ENCODE data around the gene PSMB7. TPM values are rescaled to one million over a fixed set of nuclear protein-coding genes. Genes with fewer than 3 reads are reported as not detected.

The PSMB7 gene
- total and polyA plus RNA-seq, 8 donors: 39.0 to 99.9 (median 65.5) TPM

GRCh38 chr9:124322618-124323432, 92.4 kb downstream of the PSMB7 start:
- Histone ChIP-seq H3K4me3 (no peak overlapping the region), H3K4me1 (no peaks in the 10 kb centered on the region), H3K27me3 (no peaks in the 10 kb centered on the region), H3K36me3 (peaks cover 0 to 9% (median 6%) of the 10 kb centered on the region in 3 donors), H3K27ac (no peak overlapping the region), H3K9me3 (no peaks in the 10 kb centered on the region)
- DNase-seq: peak in 1 of 6 donors; percentile 5
- FAIRE-seq: no peak
- TF ChIP-seq, protein P1, sequence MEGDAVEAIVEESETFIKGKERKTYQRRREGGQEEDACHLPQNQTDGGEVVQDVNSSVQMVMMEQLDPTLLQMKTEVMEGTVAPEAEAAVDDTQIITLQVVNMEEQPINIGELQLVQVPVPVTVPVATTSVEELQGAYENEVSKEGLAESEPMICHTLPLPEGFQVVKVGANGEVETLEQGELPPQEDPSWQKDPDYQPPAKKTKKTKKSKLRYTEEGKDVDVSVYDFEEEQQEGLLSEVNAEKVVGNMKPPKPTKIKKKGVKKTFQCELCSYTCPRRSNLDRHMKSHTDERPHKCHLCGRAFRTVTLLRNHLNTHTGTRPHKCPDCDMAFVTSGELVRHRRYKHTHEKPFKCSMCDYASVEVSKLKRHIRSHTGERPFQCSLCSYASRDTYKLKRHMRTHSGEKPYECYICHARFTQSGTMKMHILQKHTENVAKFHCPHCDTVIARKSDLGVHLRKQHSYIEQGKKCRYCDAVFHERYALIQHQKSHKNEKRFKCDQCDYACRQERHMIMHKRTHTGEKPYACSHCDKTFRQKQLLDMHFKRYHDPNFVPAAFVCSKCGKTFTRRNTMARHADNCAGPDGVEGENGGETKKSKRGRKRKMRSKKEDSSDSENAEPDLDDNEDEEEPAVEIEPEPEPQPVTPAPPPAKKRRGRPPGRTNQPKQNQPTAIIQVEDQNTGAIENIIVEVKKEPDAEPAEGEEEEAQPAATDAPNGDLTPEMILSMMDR (IDR thresholded peaks at IDR 0.05): no peak
- WGBS, 2 donors: 89 to 90% methylated on average over 18 of the region's 18 CpGs
- no peak for ATAC-seq
- intact Hi-C loops (cut with DNase I): loop anchor here in 2 of 3 donors (5.0 kb wide), 1 partner anchor 196 kb away; no protein-coding TSS in a partner anchor

GRCh38 chr9:124321935-124322334, 93.3 kb downstream of the PSMB7 start:
- WGBS, 2 donors: 65 to 77% methylated on average over 4 of the region's 4 CpGs
- no peaks in the 10 kb centered on the region for H3K9me3 ChIP-seq
- no peak overlapping the region for H3K4me3 ChIP-seq
- no peak for FAIRE-seq
- DNase-seq: peak in 1 of 6 donors; percentile 62
- intact Hi-C loops (cut with DNase I): loop anchor here in 2 of 3 donors (5.0 kb wide), 1 partner anchor 195 kb away; no protein-coding TSS in a partner anchor
- H3K36me3 ChIP-seq: peaks cover 0 to 6% (median under 1%) of the 10 kb centered on the region in 3 donors
- H3K4me1 ChIP-seq: no peaks in the 10 kb centered on the region
- no peak for ATAC-seq
- TF ChIP-seq, protein P1 (IDR thresholded peaks at IDR 0.05): no peak
- no peaks in the 10 kb centered on the region for H3K27me3 ChIP-seq
- H3K27ac ChIP-seq: no peak overlapping the region

DNA sequence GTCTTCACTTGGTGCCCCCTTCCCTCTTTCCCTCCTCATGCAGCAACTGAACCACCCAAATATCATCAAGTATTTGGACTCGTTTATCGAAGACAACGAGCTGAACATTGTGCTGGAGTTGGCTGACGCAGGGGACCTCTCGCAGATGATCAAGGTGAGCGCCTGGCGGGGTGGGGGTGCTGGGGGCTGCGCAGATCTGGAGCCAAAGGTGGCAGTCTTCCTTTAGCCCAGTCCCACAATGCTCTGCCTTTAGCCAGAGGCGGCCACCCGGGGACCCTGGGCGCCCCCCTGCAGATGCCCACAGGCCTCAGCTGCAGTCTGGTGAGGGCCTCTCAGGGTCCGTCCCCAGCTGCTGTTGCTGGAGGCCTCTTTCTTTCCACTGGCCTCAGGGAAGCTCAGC, 93.8 kb downstream of the PSMB7 start:
- intact Hi-C loops (cut with DNase I): loop anchor here in 2 of 3 donors (5.0 kb wide), 1 partner anchor 194 kb away; no protein-coding TSS in a partner anchor

GRCh38 chr9:124320062-124320973, 94.9 kb downstream of the PSMB7 start:
- Histone ChIP-seq H3K4me3 (no peak overlapping the region), H3K27me3 (no peaks in the 10 kb centered on the region), H3K27ac (no peak overlapping the region), H3K4me1 (no peaks in the 10 kb centered on the region), H3K9me3 (no peaks in the 10 kb centered on the region), H3K36me3 (peaks cover 0 to 8% (median 3%) of the 10 kb centered on the region in 3 donors)
- TF ChIP-seq, protein P1 (IDR thresholded peaks at IDR 0.05): peak; percentile 65 to 83 (median 74)
- peak; percentile 86 to 92 (median 89) for ATAC-seq
- intact Hi-C loops (cut with DNase I): loop anchor here in 2 of 3 donors (5.0 kb wide), 1 partner anchor 193 kb away; no protein-coding TSS in a partner anchor
- 57 to 62% methylated on average over 17 of the region's 17 CpGs for WGBS, 2 donors
- FAIRE-seq: no peak
- DNase-seq: peak in 5 of 6 donors; percentile 51 to 77 (median 71)

More for the DNA sequence above, 93.8 kb downstream of the PSMB7 start:
- FAIRE-seq: no peak
- H3K4me1 ChIP-seq: no peaks in the 10 kb centered on the region
- TF ChIP-seq, protein P1 (IDR thresholded peaks at IDR 0.05): no peak
- H3K27ac ChIP-seq: no peak overlapping the region
- WGBS, 2 donors: 91 to 93% methylated on average over 12 of the region's 12 CpGs
- peaks cover 0 to under 1% (median 0%) of the 10 kb centered on the region in 3 donors for H3K36me3 ChIP-seq
- no peak for ATAC-seq
- H3K9me3 ChIP-seq: no peaks in the 10 kb centered on the region
- no peak overlapping the region for H3K4me3 ChIP-seq
- no peaks in the 10 kb centered on the region for H3K27me3 ChIP-seq
- DNase-seq: peak in 1 of 6 donors; percentile 15

All from pancreas (tissue), 10 donors.